GM19351 (cell line): ENCODE results near the gene NPRL2.

Experiments used
- ATAC-seq: cut with Tn5 transposase; IDR thresholded peaks from one replicate; pipeline ENCODE4 v1.9.1; 2021; ENCODE audit warnings: mild to moderate bottlenecking, moderate library complexity; ENCODE audit not compliant: unreplicated experiment

Gene NPRL2

DNA sequence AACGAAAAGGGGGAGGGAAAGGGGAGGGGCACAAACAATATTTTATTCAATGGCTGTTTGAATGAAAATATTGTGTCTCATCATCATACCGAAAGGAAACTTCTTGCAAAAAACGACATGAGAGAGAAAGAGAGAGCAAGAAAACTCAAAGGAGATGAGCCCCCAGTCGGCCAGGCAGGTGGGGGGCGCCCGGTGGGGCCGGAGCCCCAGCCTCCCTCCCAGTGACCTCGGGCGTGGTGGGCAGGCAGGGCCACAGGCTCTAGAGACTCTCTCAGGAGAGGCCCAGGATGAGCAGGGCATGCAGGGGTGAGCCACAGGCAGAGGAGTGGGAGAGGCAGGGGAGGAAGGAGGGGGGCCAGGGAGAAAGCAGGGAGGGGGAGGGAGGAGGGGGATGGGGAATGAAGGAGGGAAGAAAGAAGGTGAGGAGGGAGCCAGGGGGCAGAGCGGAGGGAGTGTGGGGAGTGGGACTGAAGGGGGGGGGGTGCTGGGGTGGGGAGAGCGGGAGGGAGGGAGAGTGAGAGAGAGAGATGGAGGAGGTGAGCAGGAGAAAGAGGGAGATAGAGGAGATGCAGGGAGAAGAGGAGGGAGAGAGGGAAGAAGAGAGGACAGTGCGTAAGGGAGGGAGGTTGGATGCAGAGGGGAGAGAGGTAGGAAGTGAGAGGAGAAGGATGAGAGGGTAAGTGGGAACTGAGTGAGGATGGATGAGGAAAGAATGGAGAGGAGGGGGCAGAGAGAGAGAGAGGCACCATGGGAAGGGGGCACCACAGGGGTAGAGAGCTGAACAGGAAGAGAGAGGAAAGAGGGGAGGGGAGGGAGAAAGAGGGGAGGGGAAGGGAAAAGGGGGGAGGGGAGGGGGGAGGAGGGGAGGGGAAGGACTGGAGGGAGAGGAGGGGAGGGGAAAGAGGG lies 22.8 kb upstream of the NPRL2 start:
- ATAC-seq = no peak

DNA sequence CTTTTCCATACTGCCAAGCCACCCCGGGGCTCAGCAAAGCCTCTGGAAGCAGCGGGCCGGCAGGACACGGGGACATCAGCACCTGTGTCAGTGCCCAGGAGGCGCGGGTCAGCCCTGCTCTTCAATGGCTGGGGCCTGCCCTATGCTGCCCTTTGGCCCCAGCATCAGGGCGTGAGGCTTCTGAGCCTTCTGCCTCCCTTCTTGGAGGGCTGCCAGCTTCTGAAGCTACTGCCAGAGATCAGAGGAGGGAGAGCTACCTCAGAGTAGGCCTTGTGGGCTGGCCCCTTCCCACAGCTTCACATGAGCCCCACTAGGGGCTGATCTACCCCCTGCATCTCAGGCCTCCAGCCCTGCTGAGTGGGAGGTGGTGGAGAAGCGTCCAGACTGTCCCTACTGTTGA lies 21.8 kb upstream of the NPRL2 start:
- no peak for ATAC-seq

DNA sequence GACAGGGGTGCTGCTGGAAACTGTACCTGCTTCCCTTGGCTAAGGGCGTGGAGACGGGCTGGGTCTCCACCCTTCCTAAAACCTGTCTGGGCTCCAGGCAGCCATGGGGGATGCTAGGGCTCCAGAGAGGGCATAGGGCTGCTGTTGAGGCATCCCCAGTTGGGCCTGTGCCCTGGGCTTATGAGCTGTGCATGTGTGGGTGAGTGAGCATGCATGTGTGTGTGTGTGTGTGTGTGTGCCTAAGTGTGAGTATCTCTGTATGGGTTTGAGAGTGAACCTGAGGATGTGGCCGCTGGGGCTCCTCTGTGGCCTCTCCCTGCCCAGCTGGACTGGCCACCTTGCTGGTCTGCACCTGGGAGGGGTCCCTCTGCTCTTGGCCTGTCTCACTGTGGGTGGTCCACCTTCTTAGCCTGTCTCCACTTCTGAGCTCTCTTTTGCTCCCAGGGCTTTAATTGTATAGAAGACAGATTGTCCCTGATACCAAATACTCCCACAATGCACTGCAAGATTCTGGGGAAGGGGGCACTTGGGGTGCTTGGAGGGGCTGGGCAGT lies 20.6 kb upstream of the NPRL2 start:
- no peak for ATAC-seq

DNA sequence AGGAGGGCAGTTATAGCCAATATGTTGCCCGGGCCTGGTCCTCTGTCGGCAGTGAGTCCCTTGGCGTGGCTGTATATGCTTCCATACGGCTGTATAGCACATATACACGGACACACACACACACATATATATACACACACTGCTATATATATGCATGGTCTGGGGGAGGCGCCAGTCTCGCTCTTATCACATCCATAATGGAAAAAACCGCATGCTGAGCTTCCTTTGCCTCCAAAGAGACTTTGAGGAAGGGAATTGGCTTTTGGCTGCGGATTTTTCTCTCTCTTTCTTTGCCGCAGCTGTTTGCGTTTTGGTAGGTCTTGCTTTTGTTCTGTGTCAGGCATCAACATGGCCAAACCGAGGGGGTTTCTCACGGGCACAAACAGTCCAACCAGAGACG lies 20.0 kb upstream of the NPRL2 start:
- ATAC-seq = no peak

DNA sequence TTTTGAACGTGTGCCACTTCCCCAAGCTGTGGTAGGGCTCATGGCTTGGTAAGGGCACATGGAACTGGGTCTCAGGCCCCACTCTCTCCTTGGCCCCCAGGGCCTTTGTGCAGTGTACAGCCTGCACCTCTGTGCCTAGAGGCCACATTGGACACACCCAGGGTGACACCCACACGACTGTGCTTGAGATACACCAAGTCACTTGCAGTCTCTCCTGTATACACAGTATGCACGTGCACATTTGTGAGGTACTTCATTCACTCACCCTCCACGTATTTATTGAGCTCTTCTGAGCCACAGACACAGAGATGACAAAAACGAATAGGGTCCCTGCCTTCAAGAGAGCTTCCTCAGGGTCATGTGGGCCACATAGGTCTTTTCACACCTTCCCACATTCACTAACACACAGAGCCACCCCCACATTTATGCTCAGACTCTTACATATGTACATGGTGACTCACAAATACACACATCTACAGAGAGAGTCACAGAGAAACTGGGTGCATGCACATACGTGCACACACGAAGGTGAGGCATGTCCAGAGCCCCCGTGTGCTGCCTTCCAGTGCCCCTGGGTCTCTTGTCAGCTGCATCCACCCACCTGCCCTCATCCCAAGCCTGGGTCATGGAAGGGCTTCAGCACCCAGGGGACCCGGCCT lies 18.6 kb upstream of the NPRL2 start:
- no peak for ATAC-seq

DNA sequence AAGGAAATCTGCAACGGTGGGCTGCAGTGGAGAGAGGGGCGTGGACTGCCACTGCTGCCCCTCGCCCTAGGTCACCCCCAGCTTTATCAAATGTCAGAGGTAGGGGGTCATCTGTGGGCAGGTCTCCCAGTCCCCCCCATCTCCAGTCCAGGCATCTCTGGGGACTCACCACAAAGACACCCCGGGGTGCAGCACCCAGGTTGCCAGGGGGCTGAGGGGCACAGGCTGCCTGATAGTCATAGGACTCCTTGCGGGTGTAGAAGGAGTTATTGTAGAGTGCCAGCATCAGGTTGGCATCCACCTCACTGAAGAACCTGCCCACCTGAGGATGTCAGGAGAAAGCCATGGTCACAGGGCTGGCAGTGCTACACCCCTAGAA lies 15.3 kb upstream of the NPRL2 start:
- ATAC-seq = no peak

DNA sequence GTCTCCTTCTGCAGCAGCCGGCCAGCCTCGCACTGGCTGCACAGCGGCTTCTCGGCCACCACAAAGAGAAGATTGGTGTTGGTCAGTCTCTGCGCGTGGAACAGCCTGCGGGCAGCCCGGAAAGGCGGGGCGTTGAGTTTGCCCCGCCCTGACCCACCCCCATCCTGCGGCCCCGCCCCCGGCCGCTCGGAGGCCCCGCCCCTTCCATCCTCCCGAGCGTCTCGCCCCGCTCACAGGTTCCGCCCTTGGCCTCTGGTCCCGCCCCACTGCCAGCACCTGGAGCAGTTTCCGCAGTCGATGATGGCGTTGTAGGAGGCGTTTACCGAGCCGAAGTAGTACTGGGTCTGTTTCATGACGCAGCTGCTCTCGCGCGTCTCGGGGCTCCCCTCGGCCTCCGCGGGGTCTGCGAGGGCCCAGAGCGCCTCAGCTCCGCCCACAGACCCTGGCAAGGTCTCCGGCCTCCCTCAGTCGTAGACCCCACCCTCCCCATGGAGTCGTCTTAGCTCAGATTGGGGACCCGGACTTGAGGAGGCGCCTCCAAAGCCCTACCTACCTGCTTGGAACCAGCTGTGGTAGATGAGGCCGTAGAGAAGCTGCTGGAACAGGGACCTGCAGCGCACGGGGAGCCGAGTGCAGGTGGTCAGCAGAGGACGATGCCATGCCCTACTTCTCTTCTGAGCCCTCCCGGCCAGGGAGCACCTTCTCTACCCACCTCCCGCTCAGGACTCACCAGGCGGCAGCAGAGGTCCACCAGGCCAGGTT lies 14.7 kb upstream of the NPRL2 start:
- ATAC-seq = peak; percentile 96

DNA sequence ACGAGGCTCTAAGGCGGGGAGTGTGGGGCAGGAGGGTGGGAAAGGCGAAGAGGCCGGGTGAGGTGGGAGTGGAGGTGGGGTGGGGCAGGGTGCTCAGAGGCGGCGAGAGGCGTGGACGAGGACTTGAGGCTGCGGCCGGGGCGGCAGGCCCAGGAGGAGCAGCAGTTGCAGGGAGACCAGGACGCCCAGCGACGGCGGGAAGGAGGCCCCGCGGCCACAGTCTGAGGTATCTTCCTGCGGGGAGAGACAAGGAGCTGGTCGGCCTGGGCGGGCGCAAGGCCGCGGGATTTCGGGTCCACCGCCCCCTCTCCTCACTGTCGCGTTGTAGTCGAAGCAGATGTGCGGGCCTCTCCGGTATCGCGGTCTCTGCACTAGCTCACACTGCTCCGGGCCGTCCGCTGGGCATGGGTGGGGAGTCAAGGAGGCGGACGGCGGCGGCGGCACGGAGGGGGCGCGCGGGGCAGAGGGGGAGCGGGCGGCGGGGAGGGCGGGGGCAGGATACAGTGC lies 14.1 kb upstream of the NPRL2 start:
- no peak for ATAC-seq

DNA sequence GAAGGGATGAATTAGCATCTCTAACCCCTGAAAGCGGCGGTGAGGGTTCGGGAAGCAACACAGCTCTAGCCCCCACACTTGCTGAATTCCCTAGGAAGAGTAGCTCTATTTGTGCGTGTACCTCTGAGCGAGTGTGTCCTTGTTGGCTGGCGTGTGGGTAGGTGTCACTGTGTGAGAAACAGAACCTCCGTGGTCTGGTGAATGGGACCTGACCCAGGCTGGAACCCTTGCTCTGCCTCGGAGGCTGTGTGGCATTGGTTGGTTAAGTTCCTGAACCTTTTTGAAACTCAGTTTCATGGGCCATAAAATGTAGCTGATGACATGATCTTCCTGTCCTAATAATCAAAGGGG lies 9.2 kb upstream of the NPRL2 start:
- ATAC-seq = no peak

DNA sequence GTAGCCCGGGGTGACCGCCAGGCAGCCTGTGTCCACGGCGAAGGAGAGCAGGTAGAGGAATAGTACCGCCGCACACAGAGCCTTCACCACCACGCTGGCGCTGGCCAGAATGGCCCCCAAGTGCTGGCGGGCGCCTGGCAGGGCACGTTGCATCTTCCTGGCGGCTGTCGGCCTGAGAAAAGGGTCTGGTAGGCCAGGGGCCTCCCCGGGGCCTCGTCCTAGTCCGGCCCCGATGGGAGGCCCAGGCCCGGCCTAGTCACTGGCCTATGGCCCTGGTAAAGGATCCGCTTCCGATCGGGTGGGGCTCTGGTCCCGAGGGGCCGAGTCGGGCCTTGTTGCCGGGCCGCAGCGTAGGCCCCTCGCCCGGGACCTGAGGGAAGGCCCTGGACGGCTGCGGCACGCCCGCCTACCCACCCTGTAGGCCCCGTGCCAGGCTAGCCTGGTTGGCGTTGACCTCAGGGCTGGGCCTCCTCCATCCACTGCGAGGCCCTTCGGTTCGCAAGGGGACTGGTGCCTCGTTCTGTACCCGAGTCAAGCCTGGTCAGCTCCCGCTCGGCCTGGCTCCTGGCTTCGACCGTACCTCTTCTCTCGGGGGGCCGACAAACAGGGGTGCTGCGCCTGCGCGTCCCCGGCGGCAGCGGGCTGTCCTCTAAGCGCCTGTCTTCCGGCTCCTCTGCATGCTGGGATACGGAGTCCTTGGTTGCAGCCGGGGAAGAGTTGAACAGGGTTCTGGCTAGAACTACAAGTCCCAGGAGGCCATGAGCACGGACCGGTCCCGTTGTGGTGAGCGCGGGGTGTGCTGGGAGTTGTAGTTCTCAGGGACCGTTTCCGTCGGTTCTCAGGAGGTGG lies 8.6 kb upstream of the NPRL2 start, which contains the start of gene TMEM115:
Gene TMEM115 (minus strand): TSS at position 611 of the 849 bp plus-strand sequence. CDS start 458 bp downstream, at position 153.
- peak; percentile 99 for ATAC-seq

DNA sequence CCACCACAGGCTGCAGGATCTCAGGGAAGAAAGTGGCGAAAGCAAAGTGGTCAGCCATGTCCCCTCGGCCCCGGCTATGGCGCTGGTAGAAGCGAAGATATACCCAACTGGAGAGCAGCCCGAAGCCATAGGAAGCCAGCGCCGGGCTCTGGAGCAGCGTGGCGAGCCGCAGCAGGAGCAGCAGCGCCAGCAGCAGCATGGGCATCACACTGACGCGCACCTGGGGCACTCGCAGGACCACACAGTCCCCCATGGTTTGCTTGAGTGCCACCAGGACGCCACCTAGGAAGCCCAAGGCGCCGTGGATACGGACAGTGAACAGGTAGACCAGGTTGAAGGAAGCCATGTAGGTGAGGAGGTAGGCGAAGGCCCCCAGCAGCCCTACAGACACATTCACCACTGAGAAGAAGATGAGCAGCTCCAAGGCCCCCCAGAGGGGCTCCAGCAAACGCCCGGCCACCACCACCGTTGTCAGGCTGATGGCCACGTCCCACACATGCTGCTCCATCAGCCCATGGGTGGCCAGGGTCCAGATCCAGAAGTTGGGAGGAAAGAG lies 7.9 kb upstream of the NPRL2 start:
- ATAC-seq = no peak

DNA sequence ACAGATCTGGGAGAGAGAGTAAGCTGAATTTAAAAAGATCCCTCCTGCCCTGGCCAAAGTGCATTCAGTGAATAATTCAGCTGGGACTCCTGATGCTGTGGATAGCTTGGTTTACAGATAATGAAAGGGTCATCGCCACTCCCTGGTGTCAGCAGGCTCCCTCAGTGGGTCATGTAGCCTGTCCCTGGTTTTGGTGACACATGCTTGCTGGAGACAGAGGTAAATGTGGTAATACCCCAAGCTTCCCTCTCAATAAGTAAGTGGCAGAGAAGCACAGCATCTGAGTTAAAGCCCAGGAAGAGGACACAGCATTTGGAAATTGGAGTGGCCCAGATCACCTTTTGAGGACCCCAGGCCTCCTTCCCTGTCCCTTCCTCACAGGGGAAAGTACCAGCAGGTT lies 6.9 kb upstream of the NPRL2 start:
- ATAC-seq = no peak

DNA sequence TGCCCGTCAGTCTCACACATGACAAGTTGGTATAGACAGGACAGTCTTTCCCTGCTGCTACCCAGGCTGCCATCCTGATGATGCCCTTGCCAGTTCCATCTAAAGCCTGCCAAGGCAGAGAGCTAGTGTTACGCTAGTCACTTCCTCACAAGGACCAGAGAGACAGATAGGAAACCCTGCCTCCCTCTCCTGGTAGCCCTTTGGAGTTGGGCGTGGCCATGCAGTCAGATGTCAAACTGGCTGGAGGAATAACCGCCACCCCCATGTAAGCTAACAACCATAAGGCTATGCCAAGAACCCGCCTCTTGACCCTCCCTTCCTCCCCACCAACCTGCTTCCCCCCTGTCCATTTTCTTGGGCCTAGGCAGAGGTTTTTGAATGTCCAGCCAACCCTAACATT lies 6.0 kb upstream of the NPRL2 start:
- ATAC-seq = no peak

DNA sequence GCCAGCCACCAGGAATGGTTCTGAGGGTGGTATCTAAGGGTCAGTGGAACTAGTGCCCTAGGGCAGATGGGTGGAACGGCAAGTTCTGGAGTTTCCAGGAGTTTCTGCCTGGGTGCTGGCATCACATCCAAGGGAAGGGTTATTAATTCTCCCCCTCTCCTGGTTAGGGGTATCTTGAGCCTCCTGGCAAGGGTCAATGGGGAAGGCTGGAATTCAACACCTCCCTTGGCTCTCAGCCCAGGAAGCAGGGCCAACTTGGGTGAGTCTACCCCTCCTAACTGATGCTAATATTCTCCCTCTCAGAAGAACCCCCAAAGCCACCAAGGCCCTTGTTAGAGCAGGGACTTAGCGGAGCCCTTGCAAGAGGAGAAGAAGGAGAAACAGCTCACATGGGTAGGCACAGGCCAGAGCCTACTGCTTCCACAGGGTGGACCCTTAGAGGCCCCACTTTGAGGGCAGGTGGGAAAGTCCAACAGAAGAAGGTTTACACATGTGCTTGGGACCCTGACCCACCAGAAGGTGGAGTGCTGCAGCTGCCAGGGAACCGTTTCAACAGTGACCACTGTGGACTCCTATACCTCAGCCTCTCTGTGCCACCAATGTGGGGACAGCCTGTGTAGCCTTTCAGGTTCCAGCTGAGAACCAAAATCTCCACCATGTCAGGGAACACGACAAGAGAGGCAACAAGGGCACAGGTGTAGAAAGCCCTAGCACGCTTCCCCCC lies 5.4 kb upstream of the NPRL2 start:
- ATAC-seq = no peak

DNA sequence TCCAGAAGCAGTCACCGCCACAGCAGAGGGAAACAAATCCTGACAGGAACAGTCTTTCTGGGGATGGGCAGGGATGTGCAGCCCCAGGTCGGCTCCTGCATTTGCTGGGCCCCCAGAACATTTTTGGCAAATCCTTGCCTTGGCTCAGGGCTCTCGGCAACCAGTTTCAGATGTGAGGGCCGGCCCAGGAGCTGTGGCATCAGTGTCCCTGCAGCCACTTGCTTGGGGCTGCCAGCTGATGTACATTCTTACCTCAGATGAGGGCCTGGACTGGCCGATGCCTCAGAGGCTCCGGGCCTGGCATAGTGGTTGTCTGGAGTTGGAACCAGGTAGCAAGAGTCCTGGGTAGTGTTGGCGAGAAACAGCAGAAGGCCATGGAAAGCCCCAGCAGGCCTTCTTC lies 4.3 kb upstream of the NPRL2 start:
- no peak for ATAC-seq

DNA sequence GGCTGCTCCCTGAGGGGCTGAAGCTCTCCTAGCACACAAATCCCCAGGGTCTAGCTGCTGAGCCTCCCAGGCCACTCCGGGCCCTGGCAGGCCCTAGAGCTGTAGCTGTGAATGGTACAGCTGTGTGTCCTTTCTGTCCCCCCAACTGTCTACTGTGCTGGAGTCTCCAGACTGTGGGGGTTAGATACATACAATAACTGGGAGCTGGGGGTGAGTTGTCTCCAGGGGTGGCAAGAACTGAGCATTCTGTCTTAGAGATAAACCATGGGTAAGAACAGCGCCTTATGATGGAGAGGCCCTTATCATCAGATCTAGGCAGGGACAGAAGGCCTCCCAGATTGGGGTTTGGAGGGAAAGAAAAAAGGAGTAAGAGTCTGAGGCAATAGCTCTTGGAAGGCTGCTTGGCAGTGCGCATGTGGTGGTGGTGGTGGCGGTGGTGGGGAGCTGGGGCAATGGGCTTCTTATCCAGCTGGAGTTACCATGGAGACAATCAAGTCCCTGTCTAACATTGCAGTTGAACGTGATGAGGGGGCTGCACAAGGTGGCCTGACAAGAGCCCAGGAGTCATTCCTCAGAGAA lies 3.7 kb upstream of the NPRL2 start:
- no peak for ATAC-seq

DNA sequence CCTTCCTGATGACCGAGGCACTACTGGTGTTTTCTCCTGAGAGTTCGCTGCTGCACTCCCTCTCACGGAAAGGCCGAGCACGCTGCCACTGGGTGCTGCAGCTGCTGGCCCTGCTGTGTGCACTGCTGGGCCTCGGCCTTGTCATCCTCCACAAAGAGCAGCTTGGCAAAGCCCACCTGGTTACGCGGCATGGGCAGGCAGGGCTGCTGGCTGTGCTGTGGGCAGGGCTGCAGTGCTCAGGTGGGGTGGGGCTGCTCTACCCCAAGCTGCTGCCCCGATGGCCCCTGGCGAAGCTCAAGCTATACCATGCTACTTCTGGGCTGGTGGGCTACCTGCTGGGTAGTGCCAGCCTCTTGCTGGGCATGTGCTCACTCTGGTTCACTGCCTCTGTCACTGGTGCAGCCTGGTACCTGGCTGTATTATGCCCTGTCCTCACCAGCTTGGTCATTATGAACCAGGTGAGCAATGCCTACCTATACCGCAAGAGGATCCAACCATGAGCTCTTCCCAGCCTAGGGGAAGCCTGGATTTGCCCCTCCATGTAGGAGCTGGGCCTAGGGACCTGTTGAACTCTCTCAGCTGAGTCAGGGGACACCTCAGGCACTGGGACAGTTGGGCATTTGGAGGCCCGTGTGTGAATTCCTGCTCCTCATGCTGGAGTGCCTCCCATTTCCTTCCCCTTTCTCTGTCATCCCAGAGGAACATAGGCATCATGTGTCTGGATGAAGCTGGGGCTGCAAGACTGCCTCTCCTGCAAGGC lies 2.9 kb upstream of the NPRL2 start:
- ATAC-seq = no peak

DNA sequence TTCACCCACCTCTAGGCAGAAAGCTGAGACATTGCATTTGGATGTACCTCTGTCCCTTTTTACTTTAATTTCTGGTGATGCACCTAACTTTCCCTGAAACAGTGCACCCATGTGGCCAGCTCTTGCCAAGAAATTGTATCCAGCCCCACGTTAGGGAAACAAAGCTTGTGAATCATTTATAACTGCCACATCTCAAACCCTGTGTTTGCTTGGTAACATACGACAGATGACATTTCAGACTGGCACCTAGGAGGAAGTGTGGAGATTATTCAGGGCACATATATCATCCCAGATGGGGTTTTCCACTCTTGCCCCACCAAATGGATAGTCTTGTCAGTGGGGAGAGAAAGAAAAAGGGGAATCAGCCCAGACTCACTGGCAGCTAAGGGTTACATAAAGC lies 2.2 kb upstream of the NPRL2 start:
- no peak for ATAC-seq
